ENCODE results near the gene COPZ2. TPM values are rescaled to one million over a fixed set of nuclear protein-coding genes. Genes with fewer than 3 reads are reported as not detected.

Gene COPZ2
- total and polyA plus RNA-seq, 9 of the 15 experiments (the other 6 are each of a cell fraction or from before 2014, with no cell fraction given) = 0.22 to 0.49 TPM; not detected in 7

DNA sequence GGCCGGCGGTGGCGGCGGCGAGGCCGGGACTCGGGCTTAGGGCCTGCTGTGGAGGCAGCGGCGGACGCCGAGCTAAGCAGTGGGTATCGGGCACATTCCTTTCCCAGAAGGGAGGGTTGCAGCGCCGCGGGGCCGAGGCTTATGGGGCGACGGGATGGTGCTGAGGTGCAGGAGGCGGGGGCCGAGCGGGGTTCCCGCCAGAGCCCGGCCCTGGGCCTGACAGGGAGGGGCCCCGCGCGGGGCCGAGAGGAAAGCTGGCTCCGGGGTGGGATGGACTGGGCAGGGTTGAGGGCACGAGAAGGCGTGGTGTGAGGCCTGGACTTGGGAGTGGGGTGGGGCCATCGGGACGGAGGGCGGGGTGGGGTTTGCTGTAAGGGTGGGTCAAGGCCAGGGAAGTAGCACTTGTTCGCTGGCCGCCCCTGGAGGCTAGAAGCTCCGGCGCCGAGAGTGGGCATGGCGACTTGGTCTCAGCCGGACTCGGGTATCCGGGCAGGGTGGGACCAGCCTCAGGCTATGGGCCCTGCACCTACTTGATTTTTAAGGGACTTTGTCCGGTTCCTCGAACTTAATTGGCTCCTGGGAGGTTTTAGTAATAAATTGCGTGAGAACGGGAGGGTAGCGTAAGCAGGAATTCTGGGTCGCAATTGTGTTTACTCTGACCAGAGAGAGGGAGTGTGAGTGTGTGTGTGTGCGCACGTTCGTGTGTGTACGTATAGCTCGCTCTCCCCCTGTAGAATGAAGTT lies 11.0 kb upstream of the COPZ2 start (continued):
- TF ChIP-seq, protein P1, sequence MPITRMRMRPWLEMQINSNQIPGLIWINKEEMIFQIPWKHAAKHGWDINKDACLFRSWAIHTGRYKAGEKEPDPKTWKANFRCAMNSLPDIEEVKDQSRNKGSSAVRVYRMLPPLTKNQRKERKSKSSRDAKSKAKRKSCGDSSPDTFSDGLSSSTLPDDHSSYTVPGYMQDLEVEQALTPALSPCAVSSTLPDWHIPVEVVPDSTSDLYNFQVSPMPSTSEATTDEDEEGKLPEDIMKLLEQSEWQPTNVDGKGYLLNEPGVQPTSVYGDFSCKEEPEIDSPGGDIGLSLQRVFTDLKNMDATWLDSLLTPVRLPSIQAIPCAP (CRISPR knock-in tag; IDR thresholded peaks at IDR 0.05; ENCODE audit: borderline replicate concordance) = no peak
- TF ChIP-seq PHF8 (IDR thresholded peaks at IDR 0.05; ENCODE audit: borderline replicate concordance, low read length) = peak; percentile 82; the same call in 1 of the 2 replicates
- 0 out of 2 replicates have a peak, but pooled peaks have one; percentile 41 for TF ChIP-seq CBX1 (IDR thresholded peaks at IDR 0.05; ENCODE audit: low read depth)
- TF ChIP-seq RHOXF2B (CRISPR knock-in tag; conservative IDR thresholded peaks at IDR 0.05) = no peak
- TF ChIP-seq HSF4 (CRISPR knock-in tag; IDR thresholded peaks at IDR 0.05; ENCODE audit: borderline replicate concordance) = no peak
- TF ChIP-seq SMARCE1 (IDR thresholded peaks at IDR 0.05) = no peak; the same call in 1 of the 2 replicates
- TF ChIP-seq U2AF1 (optimal IDR thresholded peaks at IDR 0.05; ENCODE audit: low read depth, low read length) = peak; percentile 79
- 0 out of 4 replicates have a peak, but pooled peaks of 1 of the 2 experiments have one; percentile 17 for TF ChIP-seq SRF (CRISPR knock-in tag; IDR thresholded peaks at IDR 0.05)
- no peak for TF ChIP-seq ETV5 (CRISPR knock-in tag; IDR thresholded peaks at IDR 0.05; ENCODE audit: low read depth)
- TF ChIP-seq ARHGAP35 (IDR thresholded peaks at IDR 0.05; ENCODE audit: partially characterized antibody) = no peak
- TF ChIP-seq, protein P2, sequence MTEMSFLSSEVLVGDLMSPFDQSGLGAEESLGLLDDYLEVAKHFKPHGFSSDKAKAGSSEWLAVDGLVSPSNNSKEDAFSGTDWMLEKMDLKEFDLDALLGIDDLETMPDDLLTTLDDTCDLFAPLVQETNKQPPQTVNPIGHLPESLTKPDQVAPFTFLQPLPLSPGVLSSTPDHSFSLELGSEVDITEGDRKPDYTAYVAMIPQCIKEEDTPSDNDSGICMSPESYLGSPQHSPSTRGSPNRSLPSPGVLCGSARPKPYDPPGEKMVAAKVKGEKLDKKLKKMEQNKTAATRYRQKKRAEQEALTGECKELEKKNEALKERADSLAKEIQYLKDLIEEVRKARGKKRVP (CRISPR knock-in tag; IDR thresholded peaks at IDR 0.05) = no peak
- TF ChIP-seq, protein P3, sequence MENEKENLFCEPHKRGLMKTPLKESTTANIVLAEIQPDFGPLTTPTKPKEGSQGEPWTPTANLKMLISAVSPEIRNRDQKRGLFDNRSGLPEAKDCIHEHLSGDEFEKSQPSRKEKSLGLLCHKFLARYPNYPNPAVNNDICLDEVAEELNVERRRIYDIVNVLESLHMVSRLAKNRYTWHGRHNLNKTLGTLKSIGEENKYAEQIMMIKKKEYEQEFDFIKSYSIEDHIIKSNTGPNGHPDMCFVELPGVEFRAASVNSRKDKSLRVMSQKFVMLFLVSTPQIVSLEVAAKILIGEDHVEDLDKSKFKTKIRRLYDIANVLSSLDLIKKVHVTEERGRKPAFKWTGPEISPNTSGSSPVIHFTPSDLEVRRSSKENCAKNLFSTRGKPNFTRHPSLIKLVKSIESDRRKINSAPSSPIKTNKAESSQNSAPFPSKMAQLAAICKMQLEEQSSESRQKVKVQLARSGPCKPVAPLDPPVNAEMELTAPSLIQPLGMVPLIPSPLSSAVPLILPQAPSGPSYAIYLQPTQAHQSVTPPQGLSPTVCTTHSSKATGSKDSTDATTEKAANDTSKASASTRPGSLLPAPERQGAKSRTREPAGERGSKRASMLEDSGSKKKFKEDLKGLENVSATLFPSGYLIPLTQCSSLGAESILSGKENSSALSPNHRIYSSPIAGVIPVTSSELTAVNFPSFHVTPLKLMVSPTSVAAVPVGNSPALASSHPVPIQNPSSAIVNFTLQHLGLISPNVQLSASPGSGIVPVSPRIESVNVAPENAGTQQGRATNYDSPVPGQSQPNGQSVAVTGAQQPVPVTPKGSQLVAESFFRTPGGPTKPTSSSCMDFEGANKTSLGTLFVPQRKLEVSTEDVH (IDR thresholded peaks at IDR 0.05; ENCODE audit: low read depth, partially characterized antibody) = peak; percentile 95
- no peak for TF ChIP-seq IFI16 (CRISPR knock-in tag; IDR thresholded peaks at IDR 0.05)
- TF ChIP-seq, protein P4, sequence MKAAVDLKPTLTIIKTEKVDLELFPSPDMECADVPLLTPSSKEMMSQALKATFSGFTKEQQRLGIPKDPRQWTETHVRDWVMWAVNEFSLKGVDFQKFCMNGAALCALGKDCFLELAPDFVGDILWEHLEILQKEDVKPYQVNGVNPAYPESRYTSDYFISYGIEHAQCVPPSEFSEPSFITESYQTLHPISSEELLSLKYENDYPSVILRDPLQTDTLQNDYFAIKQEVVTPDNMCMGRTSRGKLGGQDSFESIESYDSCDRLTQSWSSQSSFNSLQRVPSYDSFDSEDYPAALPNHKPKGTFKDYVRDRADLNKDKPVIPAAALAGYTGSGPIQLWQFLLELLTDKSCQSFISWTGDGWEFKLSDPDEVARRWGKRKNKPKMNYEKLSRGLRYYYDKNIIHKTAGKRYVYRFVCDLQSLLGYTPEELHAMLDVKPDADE (conservative IDR thresholded peaks at IDR 0.05; ENCODE audit: control insufficient read depth, low read depth, low read length) = no peak
- no peak for TF ChIP-seq HNRNPLL (IDR thresholded peaks at IDR 0.05; ENCODE audit: low read depth, low read length, poor library complexity, severe bottlenecking)
- TF ChIP-seq E2F3 (CRISPR knock-in tag; IDR thresholded peaks at IDR 0.05) = peak; percentile 90
- TF ChIP-seq, protein P5, sequence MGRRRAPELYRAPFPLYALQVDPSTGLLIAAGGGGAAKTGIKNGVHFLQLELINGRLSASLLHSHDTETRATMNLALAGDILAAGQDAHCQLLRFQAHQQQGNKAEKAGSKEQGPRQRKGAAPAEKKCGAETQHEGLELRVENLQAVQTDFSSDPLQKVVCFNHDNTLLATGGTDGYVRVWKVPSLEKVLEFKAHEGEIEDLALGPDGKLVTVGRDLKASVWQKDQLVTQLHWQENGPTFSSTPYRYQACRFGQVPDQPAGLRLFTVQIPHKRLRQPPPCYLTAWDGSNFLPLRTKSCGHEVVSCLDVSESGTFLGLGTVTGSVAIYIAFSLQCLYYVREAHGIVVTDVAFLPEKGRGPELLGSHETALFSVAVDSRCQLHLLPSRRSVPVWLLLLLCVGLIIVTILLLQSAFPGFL (CRISPR knock-in tag; IDR thresholded peaks at IDR 0.05) = no peak
- peak; percentile 49 for TF ChIP-seq TAF1 (IDR thresholded peaks at IDR 0.05; ENCODE audit: control insufficient read depth, extremely low read depth, insufficient read depth, low read length, severe bottlenecking)
- no peak for TF ChIP-seq FOSL1 (tag; conservative IDR thresholded peaks at IDR 0.05)
- 0 out of 2 replicates have a peak, but pooled peaks have one; percentile 3 for TF ChIP-seq EP300 (IDR thresholded peaks at IDR 0.05; ENCODE audit: low read length)

Measured in K562 (cell line).